Superior temporal gyrus (tissue), 1 donor: ENCODE measurements around the gene SINHCAF.
"Not testable (repeated sequence)": the region's sequence is repeated elsewhere in the genome, so short reads cannot be mapped to it uniquely, and the experiment has no call there.

Source experiments
- DNase-seq: peaks from one replicate; pipeline ENCODE4 v3.0.0-alpha.2; 2016; ENCODE audit errors: extremely low spot score

The SINHCAF gene

GRCh38 chr12:31309279-31309678 lies 16.7 kb downstream of the SINHCAF start:
- DNase-seq: no peak

GRCh38 chr12:31308116-31308515 lies 17.8 kb downstream of the SINHCAF start:
- DNase-seq: no peak

- no peak for DNase-seq
Measured at GRCh38 chr12:31306866-31307265, 19.1 kb downstream of the SINHCAF start.

- DNase-seq: no peak
Measured at GRCh38 chr12:31303466-31303865, 22.5 kb downstream of the SINHCAF start.

GRCh38 chr12:31301311-31301710 lies 24.6 kb downstream of the SINHCAF start:
- no peak for DNase-seq

DNA sequence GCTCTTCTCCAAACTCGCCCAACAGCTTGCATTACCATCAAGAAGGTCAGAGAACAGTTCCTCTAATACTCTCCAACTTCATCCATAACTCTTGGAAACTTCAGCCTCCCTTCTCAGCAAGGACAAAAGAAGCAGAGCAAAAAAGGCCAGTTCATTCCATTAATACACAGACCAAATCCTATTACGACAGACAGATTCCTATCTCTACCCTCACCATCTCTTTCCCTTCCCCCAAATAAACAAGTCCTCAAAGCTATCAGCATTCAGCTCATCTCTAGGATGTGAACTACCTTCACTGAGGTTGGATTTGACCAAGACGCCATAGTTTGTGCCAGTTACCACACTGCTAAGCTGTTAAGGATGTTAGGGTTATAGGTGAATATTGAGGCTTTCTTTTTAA lies 25.2 kb downstream of the SINHCAF start:
- no peak for DNase-seq

DNA sequence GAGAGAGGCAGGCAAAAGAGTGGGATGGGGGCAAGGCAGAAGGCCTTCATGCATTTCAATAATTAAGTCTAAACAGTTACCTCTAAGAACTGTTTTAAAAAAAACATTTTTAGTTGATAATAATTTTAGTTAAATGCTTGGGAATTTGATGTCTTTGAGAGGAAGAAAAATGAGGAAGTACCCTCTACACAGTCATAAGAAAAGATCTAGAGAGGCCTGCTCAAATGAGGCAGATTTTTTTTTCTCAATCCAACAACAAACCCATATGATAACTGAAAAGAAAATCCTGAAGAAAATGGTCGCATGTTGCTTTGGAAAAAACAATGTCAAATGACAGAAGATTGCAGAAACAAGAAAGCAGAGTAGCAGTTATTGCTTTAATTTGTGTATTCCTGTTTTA lies 25.6 kb downstream of the SINHCAF start:
- no peak for DNase-seq

GRCh38 chr12:31298922-31299321 lies 27.0 kb downstream of the SINHCAF start:
- no peak for DNase-seq

GRCh38 chr12:31298515-31298910 lies 27.4 kb downstream of the SINHCAF start:
- no peak for DNase-seq

DNA sequence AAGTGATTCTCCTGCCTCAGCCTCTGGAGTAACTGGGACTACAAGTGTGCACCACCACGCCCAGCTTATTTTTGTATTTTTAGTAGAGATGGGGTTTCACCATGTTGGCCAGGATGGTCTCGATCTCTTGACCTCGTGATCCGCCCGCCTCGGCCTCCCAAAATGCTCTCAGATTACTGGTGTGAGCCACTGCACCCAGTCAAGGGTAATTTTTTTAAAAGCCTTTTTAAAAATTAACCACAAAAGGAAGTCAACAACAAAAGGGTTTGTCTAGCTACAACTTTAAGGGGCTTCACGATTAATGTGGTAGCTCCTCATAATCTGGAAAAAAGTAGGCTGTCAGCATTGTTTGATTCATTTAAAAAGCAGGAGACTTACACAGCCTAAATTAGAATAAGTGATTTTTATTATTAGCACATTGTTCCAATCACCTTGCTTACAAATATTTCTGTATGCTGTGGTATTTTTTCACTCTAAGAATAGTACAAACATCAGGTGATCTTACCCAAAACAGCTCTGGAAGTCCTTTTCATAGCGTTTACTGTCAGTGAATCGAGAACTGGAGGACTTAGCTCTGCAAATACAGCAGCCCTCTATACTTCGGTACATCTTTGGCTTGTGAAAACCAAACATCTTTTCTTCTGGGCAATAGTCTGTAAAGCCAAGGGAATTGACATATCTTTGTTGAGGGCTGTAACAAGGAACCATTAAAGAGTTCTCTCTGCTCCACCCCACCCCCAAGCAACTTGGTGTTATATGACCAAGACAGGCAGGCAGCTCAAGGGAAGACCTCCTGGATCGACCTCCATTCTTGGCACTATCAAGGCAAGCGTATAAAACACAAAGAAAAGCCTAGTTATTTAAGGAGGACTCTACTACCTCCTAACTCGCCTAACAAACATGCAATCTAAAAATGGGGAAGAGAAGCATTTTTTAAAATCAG lies 28.1 kb downstream of the SINHCAF start:
- DNase-seq: no peak

- DNase-seq: no peak
Measured at GRCh38 chr12:31289441-31289840, 36.5 kb downstream of the SINHCAF start.

- DNase-seq: no peak
Measured at GRCh38 chr12:31288381-31288780, 37.6 kb downstream of the SINHCAF start.

DNA sequence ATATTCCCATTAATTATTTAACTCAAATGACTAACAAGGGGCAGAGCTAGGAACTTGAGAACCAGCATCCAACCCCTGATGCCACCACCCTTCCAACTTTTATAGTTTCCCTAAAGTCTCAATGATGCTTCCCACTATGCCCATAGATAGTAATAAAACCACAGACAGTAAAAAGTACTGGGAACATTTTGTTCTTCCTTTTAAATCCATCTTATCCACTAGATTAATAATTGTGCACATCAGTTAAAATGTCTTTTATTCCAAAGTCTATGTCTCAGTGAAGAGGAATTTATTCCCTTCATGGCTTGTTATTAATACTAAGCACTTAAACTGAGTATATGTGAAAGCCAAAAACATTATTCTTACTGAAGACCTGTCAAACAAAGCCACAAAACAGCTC lies 45.8 kb downstream of the SINHCAF start:
- no peak for DNase-seq

DNA sequence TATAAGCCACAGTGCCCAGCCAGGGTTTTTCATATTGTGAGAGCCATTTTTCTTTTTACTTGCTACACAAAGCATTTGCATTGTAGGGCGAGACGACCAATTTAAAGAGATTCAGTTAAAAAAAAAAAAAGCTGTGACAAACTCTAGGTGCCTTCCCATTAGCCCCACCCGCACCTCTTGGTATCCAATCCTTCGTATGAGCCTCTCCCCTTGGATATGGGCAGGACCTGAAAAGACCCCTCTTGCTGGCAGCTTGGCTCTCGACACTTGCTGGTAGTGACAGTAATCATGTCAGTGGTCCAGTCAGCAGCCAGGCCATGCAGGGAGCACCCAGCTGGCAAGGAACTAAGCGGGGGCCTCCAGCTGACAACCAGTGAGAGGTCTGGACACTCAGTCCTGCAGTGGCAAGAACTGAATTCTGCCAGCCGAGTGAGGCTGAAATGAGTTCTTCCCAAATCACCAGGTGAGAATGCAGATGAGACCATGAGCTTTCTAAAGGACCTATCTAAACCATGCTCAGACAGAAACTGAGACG lies 46.5 kb downstream of the SINHCAF start:
- DNase-seq: no peak

DNA sequence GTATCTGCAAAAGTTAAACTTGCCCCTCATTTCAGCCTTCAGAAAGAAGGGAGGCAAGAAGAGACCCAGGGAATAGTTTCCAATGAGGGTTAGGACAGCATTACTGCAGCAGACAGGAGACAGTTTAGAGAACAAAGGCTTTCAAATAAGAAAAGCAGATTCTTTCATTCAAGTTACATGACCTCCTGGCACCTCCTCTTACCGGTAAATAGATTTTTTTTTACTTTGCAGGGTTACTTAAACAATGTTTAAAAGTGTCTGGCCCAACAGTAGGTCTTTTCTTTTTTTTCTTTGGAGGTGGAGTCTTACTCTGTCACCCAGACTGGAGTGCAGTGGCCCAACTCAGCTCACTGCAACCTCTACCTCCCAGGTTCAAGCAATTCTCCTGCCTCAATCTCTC lies 47.1 kb downstream of the SINHCAF start:
- DNase-seq: no peak

GRCh38 chr12:31278424-31278823 lies 47.5 kb downstream of the SINHCAF start:
- no peak for DNase-seq

DNA sequence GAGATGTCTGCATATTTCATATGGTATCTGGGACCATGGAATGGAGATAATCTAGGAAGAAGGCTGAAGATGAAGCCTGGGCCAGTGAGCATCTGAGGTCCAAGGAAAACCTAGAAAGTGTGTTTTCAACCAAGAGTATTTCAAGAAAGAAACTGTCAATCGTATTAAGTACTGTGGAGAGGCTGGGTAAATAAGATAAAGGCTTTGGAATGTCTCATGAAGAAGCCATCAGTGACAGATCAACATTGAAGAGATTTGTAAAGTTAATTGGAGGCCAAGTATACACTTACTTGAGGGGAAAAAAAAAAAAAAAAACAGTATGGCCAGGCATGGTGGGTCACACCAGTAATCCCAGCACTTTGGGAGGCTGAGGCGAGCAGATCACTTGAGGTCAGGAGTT lies 48.9 kb downstream of the SINHCAF start:
- no peak for DNase-seq

- no peak for DNase-seq
Measured at GRCh38 chr12:31275491-31275890, 50.5 kb downstream of the SINHCAF start.

DNA sequence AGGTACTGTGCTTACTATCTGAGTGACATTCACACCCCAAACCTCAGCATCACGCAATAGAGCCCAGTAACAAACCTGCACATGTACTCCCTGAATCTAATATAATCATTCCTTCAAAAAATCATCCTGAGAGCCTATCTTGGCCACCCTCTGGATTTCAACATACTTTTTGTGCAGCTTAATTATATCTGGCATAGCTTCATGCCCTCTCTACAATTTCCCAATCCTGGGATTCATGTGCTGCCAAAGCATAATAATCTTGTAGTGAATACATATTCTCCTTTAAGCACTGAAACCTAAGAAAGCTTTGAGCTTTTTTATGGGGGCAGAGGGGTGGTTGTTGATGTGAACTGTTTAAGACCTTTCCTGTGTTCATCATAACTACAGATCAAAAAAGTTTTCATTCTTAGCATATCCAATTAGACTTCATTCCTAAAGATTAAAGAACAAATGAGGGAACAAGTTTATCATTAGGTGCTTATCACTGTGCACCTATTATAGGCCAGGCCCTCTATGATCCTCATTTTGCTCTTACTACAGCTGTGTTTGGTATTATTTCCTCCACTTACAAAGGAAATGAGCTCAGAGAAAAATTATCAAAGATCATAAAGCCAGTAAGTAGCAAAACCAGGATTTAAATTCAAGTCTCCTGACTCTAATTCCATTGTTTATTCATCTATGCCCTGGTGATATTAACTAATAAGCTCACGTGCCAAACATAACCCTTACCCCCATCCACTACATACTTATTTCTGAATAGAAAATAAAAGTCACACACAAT lies 51.2 kb downstream of the SINHCAF start:
- no peak for DNase-seq

DNA sequence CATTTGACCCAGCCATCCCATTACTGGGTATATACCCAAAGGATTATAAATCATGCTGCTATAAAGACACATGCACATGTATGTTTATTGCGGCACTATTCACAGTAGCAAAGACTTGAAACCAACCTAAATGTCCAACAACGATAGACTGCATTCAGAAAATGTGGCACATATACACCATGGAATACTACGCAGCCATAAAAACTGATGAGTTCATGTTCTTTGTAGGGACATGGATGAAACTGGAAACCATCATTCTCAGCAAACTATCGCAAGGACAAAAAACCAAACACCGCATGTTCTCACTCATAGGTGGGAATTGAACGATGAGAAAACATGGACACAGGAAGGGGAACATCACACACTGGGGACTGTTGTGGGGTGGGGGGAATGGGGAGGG lies 52.2 kb downstream of the SINHCAF start:
- not testable (repeated sequence) for DNase-seq

DNA sequence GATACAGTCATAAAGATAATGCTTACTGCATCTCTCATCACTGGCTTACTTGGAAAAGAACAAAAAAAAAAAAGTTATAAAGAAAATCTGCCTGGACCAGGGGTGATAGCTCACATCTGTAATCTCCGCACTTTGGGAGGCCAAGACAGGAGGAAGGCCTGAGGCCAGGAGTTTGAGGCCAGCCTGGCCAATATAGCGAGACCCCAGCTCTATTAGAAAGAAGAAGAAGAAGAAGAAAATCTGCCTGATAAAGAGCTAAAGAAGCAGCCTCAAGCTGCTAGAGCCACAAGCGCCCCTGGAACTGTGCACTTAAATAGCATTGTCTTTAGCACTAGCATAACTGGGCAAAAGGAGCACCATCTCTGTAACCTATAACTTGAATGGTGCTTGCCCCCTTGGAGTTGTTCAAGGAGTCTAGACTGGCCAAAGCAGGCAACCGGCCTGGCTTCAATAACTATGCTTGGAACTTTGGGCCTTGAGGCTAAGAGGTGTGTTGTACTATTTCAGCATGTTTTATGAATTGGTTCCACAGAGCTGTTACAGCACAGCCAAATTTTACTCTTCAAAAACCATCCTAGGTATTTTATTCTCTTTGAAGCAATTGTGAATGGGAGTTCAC lies 53.2 kb downstream of the SINHCAF start:
- DNase-seq: no peak

DNA sequence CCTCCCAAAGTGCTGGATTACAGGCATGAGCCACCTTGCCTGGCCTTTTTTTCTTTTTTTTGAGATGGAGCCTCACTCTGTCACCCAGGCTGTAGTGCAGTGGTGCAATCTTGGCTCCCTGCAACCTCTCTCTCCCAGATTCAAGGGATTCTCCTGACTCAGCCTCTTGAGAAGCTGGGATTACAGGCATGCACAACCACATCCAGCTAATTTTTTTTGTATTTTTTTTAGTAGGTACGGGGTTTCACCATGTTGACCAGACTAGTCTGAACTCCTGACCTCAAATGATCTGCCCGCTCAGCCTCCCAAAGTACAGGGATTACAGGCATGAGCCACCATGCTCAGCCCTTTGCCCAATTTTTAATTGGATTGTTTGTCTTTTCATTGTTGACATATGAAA lies 58.0 kb downstream of the SINHCAF start:
- no peak for DNase-seq
